ENCODE data around the gene MRPL10. TPM values are rescaled to one million over a fixed set of nuclear protein-coding genes. Genes with fewer than 3 reads are reported as not detected.

The MRPL10 gene
- total and polyA plus RNA-seq, 12 donors, result 44.2 to 72.3 (median 61.9) TPM

DNA sequence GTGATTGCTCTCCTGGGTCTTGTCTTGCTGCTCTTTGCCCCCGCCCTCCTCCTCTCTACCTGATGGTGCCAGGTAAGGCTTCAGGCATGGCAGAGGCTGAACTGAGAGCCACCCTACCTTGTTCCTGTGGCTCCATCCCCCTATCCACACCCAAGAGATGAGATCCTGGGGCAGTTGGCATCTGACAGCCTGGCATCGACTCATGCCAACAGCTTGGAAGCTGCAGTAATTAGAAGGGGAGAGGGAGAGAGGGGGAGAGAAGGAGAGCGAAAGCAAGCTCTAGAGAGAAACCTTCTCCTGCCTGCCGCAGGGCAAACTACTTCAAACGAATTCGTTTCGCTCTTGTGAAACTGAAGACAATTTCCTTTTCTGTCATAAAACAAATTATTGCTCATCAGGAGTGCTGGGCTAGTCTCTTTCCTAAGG lies 33.5 kb upstream of the MRPL10 start:
- no peak overlapping the region for H3K27ac ChIP-seq
- H3K4me1 ChIP-seq, result peaks cover 0 to 5% (median 0%) of the 10 kb centered on the region in 9 donors
- TF ChIP-seq, protein P1, sequence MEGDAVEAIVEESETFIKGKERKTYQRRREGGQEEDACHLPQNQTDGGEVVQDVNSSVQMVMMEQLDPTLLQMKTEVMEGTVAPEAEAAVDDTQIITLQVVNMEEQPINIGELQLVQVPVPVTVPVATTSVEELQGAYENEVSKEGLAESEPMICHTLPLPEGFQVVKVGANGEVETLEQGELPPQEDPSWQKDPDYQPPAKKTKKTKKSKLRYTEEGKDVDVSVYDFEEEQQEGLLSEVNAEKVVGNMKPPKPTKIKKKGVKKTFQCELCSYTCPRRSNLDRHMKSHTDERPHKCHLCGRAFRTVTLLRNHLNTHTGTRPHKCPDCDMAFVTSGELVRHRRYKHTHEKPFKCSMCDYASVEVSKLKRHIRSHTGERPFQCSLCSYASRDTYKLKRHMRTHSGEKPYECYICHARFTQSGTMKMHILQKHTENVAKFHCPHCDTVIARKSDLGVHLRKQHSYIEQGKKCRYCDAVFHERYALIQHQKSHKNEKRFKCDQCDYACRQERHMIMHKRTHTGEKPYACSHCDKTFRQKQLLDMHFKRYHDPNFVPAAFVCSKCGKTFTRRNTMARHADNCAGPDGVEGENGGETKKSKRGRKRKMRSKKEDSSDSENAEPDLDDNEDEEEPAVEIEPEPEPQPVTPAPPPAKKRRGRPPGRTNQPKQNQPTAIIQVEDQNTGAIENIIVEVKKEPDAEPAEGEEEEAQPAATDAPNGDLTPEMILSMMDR (IDR thresholded peaks at IDR 0.05), result no peak
- ATAC-seq (no peak), DNase-seq (no peak)
- intact Hi-C loops (cut with DNase I), result no loop called here
- H3K36me3 ChIP-seq, result no peaks in the 10 kb centered on the region
- 70 to 74% methylated on average over 7 of the region's 7 CpGs for WGBS, 2 donors
- H3K27me3 ChIP-seq, result peaks cover 0 to 35% (median 16%) of the 10 kb centered on the region in 7 donors
- H3K4me3 ChIP-seq, result no peak overlapping the region
- H3K9me3 ChIP-seq, result no peaks in the 10 kb centered on the region

DNA sequence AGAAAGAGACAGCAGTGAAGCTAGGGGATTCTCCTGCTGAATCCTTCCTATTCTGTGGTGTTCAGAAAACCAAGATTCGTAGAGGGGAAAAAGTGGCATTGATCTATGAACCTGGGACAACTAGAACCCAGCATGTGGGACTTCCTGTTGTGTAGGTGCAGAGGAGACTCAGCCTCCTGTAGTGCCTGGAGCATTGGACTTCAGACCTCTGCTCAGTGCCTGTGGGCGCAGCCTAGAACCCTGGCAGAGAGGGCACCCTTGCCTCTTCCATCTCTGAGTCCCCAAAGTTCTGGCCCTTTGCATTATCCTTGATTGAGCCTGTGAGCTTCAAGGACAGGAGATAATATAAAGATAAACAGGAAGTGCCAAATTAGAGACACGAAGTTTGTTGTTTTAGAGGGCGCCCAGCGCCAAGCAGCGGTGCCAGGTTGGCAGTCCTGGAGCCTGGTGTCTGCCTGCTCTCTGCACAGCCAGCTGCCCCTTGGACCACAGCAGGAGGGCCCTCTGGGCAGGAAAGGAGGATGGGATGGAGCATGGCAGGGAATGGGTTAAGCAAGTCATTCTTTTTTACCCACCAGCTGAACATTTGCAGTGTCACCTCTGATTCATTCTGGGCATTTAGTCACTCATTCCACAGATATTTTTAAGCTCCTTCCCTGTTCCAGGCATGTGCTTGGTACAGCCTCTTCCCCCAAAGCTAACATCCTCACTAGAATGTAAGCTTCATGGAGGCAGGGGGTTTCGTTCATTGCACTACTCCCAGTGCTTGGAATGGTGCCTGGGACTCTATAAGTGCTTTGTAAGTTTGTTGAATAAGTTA lies 31.5 kb upstream of the MRPL10 start:
- ATAC-seq (no peak), DNase-seq (no peak)
- H3K4me1 ChIP-seq, result peaks cover 0 to 5% (median 0%) of the 10 kb centered on the region in 9 donors
- no peaks in the 10 kb centered on the region for H3K9me3 ChIP-seq
- TF ChIP-seq, protein P1 (IDR thresholded peaks at IDR 0.05), result no peak
- 73 to 85% methylated on average over 7 of the region's 7 CpGs for WGBS, 2 donors
- no peak overlapping the region for H3K4me3 ChIP-seq
- peaks cover 0 to 26% (median 8%) of the 10 kb centered on the region in 7 donors for H3K27me3 ChIP-seq
- no peak overlapping the region for H3K27ac ChIP-seq
- intact Hi-C loops (cut with DNase I), result no loop called here
- H3K36me3 ChIP-seq, result no peaks in the 10 kb centered on the region

DNA sequence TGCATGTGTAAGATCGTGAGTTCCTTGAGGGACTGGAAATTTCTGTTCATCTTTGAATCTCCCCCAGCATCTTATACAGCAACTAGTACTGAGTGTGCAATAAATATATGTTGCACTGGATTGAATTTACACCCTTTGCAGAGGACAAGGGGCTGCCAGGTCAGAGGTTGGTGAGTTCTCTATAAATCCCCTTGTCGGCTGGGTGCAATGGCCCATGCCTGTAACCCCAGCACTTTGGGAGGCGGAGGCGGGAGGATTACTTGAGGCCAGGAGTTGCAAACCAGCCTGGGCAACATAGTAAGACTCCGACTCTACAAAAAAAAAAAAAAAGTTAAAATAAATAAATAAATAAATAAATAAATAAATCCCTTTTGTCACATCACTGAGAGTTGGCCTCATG lies 29.0 kb upstream of the MRPL10 start:
- ATAC-seq (no peak), DNase-seq (no peak)
- TF ChIP-seq, protein P1 (IDR thresholded peaks at IDR 0.05), result no peak
- Histone ChIP-seq H3K9me3 (no peaks in the 10 kb centered on the region), H3K4me1 (peaks cover 0 to 11% (median 3%) of the 10 kb centered on the region in 9 donors), H3K27ac (no peak overlapping the region), H3K4me3 (no peak overlapping the region), H3K27me3 (peaks cover 0 to 31% (median 23%) of the 10 kb centered on the region in 7 donors), H3K36me3 (no peaks in the 10 kb centered on the region)
- WGBS, 2 donors, result 92 to 93% methylated on average over 5 of the region's 5 CpGs
- intact Hi-C loops (cut with DNase I), result no loop called here

DNA sequence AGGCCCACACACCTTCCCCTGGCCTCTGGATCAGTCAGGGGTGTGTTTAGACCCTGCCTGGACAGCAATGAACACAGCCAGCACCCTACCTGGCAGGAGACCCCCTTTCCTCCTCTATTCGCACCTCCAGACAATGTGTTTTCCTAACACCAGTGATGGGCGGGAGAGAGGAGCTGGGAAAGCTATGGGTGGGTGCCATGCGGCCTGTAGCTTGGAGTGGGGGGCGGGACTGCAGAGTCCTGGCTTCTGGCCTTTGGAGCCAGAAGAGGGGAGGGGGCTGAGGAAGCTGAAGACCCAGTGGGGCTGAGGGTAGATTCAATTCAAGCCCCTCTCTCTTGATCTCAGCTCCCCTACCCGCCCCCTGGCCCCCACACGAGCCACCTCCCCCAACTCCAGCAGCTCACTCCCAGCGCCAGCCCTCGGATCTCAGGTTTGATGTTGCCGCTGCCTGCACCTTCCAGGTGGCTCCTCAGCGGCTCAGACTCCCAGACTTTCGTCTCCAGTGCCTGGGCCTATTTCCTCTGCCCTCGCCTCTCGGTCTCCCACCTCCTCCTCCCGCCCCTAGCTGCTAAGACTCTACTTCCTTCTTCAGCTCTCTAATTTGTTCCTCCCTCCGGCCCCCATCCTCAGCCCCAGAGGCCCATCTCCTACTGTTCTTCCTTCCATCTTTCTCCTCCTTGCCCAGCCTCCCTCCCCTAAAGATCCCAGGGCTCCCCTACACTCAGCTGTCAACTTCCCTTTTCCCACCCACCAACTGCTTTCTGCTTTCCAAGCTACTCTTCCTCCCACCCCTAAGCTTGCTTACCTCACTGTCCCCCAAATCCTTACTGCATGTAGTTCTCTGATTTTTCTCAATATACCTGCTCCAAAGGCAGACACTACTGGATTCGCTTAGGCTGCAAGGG lies 26.5 kb upstream of the MRPL10 start:
- WGBS, 2 donors, result 82 to 85% methylated on average over 16 of the region's 16 CpGs
- Histone ChIP-seq H3K27ac (no peak overlapping the region), H3K9me3 (no peaks in the 10 kb centered on the region), H3K27me3 (peaks cover 0 to 56% (median 49%) of the 10 kb centered on the region in 7 donors), H3K36me3 (no peaks in the 10 kb centered on the region), H3K4me3 (no peak overlapping the region), H3K4me1 (peaks cover 0 to 15% (median 3%) of the 10 kb centered on the region in 9 donors)
- TF ChIP-seq, protein P1 (IDR thresholded peaks at IDR 0.05), result no peak
- ATAC-seq (no peak), DNase-seq (no peak)
- intact Hi-C loops (cut with DNase I), result no loop called here
